Measurements from ENCODE around the gene SH3BP4. TPM values are rescaled to one million over a fixed set of nuclear protein-coding genes. Genes with fewer than 3 reads are reported as not detected.

Gene SH3BP4
- polyA plus RNA-seq, 1 donor: 27.7 TPM

GRCh38 chr2:235091983-235092382 lies 140.2 kb downstream of the SH3BP4 start:
- H3K4me1 ChIP-seq (ENCODE audit: control insufficient read depth, insufficient read depth, low read length): peaks cover 6% of the 10 kb centered on the region
- no peaks in the 10 kb centered on the region for H3K9me3 ChIP-seq (ENCODE audit: control insufficient read depth, low read depth, low read length)
- H3K27ac ChIP-seq (ENCODE audit: low read length): no peak overlapping the region
- no peak for DNase-seq
- H3K36me3 ChIP-seq (ENCODE audit: control insufficient read depth, insufficient read depth, low read length): no peaks in the 10 kb centered on the region
- no CpG with 5 or more reads among the region's 9 CpGs for WGBS (ENCODE audit: insufficient coverage, low lambda C conversion rate)
- no peak overlapping the region for H3K4me3 ChIP-seq (ENCODE audit: low read length)
- H3K27me3 ChIP-seq (ENCODE audit: control insufficient read depth, insufficient read depth, low read length): no peaks in the 10 kb centered on the region

- Histone ChIP-seq H3K9me3 (ENCODE audit: control insufficient read depth, low read depth, low read length) (no peaks in the 10 kb centered on the region), H3K4me3 (ENCODE audit: low read length) (no peak overlapping the region), H3K27ac (ENCODE audit: low read length) (no peak overlapping the region), H3K4me1 (ENCODE audit: control insufficient read depth, insufficient read depth, low read length) (peaks cover 6% of the 10 kb centered on the region), H3K27me3 (ENCODE audit: control insufficient read depth, insufficient read depth, low read length) (no peaks in the 10 kb centered on the region), H3K36me3 (ENCODE audit: control insufficient read depth, insufficient read depth, low read length) (no peaks in the 10 kb centered on the region)
- DNase-seq: no peak
- no CpG with 5 or more reads among the region's 17 CpGs for WGBS (ENCODE audit: insufficient coverage, low lambda C conversion rate)
Observed at GRCh38 chr2:235092433-235093223, 140.8 kb downstream of the SH3BP4 start.

- Histone ChIP-seq H3K4me1 (ENCODE audit: control insufficient read depth, insufficient read depth, low read length) (no peaks in the 10 kb centered on the region), H3K9me3 (ENCODE audit: control insufficient read depth, low read depth, low read length) (no peaks in the 10 kb centered on the region), H3K36me3 (ENCODE audit: control insufficient read depth, insufficient read depth, low read length) (no peaks in the 10 kb centered on the region), H3K4me3 (ENCODE audit: low read length) (no peak overlapping the region), H3K27ac (ENCODE audit: low read length) (no peak overlapping the region), H3K27me3 (ENCODE audit: control insufficient read depth, insufficient read depth, low read length) (no peaks in the 10 kb centered on the region)
- no peak for DNase-seq
- WGBS (ENCODE audit: insufficient coverage, low lambda C conversion rate): no CpG with 5 or more reads among the region's 1 CpG
Observed at GRCh38 chr2:235094457-235094856, 142.6 kb downstream of the SH3BP4 start.

- WGBS (ENCODE audit: insufficient coverage, low lambda C conversion rate): 100% methylated on average over 1 of the region's 2 CpGs
- Histone ChIP-seq H3K27ac (ENCODE audit: low read length) (no peak overlapping the region), H3K27me3 (ENCODE audit: control insufficient read depth, insufficient read depth, low read length) (no peaks in the 10 kb centered on the region), H3K4me3 (ENCODE audit: low read length) (no peak overlapping the region), H3K36me3 (ENCODE audit: control insufficient read depth, insufficient read depth, low read length) (no peaks in the 10 kb centered on the region), H3K9me3 (ENCODE audit: control insufficient read depth, low read depth, low read length) (no peaks in the 10 kb centered on the region), H3K4me1 (ENCODE audit: control insufficient read depth, insufficient read depth, low read length) (no peaks in the 10 kb centered on the region)
- DNase-seq: no peak
Observed at GRCh38 chr2:235095569-235095968, 143.8 kb downstream of the SH3BP4 start.

GRCh38 chr2:235096447-235096846 lies 144.6 kb downstream of the SH3BP4 start:
- Histone ChIP-seq H3K36me3 (ENCODE audit: control insufficient read depth, insufficient read depth, low read length) (no peaks in the 10 kb centered on the region), H3K4me3 (ENCODE audit: low read length) (no peak overlapping the region)
- WGBS (ENCODE audit: insufficient coverage, low lambda C conversion rate): no CpG with 5 or more reads among the region's 4 CpGs

GRCh38 chr2:235097196-235097595 lies 145.4 kb downstream of the SH3BP4 start:
- no peaks in the 10 kb centered on the region for H3K27me3 ChIP-seq (ENCODE audit: control insufficient read depth, insufficient read depth, low read length)
- H3K4me1 ChIP-seq (ENCODE audit: control insufficient read depth, insufficient read depth, low read length): no peaks in the 10 kb centered on the region
- H3K36me3 ChIP-seq (ENCODE audit: control insufficient read depth, insufficient read depth, low read length): no peaks in the 10 kb centered on the region
- DNase-seq: no peak
- H3K27ac ChIP-seq (ENCODE audit: low read length): no peak overlapping the region
- no CpG with 5 or more reads among the region's 6 CpGs for WGBS (ENCODE audit: insufficient coverage, low lambda C conversion rate)
- H3K4me3 ChIP-seq (ENCODE audit: low read length): no peak overlapping the region
- H3K9me3 ChIP-seq (ENCODE audit: control insufficient read depth, low read depth, low read length): no peaks in the 10 kb centered on the region

More at GRCh38 chr2:235096447-235096846, 144.6 kb downstream of the SH3BP4 start:
- Histone ChIP-seq H3K27ac (ENCODE audit: low read length) (no peak overlapping the region), H3K9me3 (ENCODE audit: control insufficient read depth, low read depth, low read length) (no peaks in the 10 kb centered on the region), H3K27me3 (ENCODE audit: control insufficient read depth, insufficient read depth, low read length) (no peaks in the 10 kb centered on the region), H3K4me1 (ENCODE audit: control insufficient read depth, insufficient read depth, low read length) (no peaks in the 10 kb centered on the region)
- DNase-seq: no peak

GRCh38 chr2:235098269-235098668 lies 146.5 kb downstream of the SH3BP4 start:
- no peaks in the 10 kb centered on the region for H3K36me3 ChIP-seq (ENCODE audit: control insufficient read depth, insufficient read depth, low read length)
- H3K27ac ChIP-seq (ENCODE audit: low read length): no peak overlapping the region
- no peak for DNase-seq
- no peaks in the 10 kb centered on the region for H3K4me1 ChIP-seq (ENCODE audit: control insufficient read depth, insufficient read depth, low read length)
- no peaks in the 10 kb centered on the region for H3K27me3 ChIP-seq (ENCODE audit: control insufficient read depth, insufficient read depth, low read length)
- no peaks in the 10 kb centered on the region for H3K9me3 ChIP-seq (ENCODE audit: control insufficient read depth, low read depth, low read length)
- WGBS (ENCODE audit: insufficient coverage, low lambda C conversion rate): 67% methylated on average over 1 of the region's 4 CpGs
- no peak overlapping the region for H3K4me3 ChIP-seq (ENCODE audit: low read length)

GRCh38 chr2:235098736-235099494 lies 147.1 kb downstream of the SH3BP4 start:
- no peaks in the 10 kb centered on the region for H3K9me3 ChIP-seq (ENCODE audit: control insufficient read depth, low read depth, low read length)
- no peaks in the 10 kb centered on the region for H3K27me3 ChIP-seq (ENCODE audit: control insufficient read depth, insufficient read depth, low read length)
- 80% methylated on average over 1 of the region's 9 CpGs for WGBS (ENCODE audit: insufficient coverage, low lambda C conversion rate)
- H3K36me3 ChIP-seq (ENCODE audit: control insufficient read depth, insufficient read depth, low read length): no peaks in the 10 kb centered on the region
- H3K4me3 ChIP-seq (ENCODE audit: low read length): no peak overlapping the region
- no peak for DNase-seq
- H3K27ac ChIP-seq (ENCODE audit: low read length): no peak overlapping the region
- no peaks in the 10 kb centered on the region for H3K4me1 ChIP-seq (ENCODE audit: control insufficient read depth, insufficient read depth, low read length)

- Histone ChIP-seq H3K27me3 (ENCODE audit: control insufficient read depth, insufficient read depth, low read length) (no peaks in the 10 kb centered on the region), H3K27ac (ENCODE audit: low read length) (no peak overlapping the region), H3K4me3 (ENCODE audit: low read length) (no peak overlapping the region), H3K36me3 (ENCODE audit: control insufficient read depth, insufficient read depth, low read length) (no peaks in the 10 kb centered on the region), H3K4me1 (ENCODE audit: control insufficient read depth, insufficient read depth, low read length) (no peaks in the 10 kb centered on the region), H3K9me3 (ENCODE audit: control insufficient read depth, low read depth, low read length) (no peaks in the 10 kb centered on the region)
- no CpG with 5 or more reads among the region's 9 CpGs for WGBS (ENCODE audit: insufficient coverage, low lambda C conversion rate)
- no peak for DNase-seq
Observed at GRCh38 chr2:235102896-235103295, 151.1 kb downstream of the SH3BP4 start.
